Neural crest cell (in vitro differentiated cells): Measurements from ENCODE around the gene DLGAP4. TPM values are rescaled to one million over a fixed set of nuclear protein-coding genes. Genes with fewer than 3 reads are reported as not detected.

ENCODE experiments used
- DNase-seq: peaks from one replicate; pipeline ENCODE4 v3.0.0; 2021; ENCODE audit warnings: low read depth, mixed read lengths, low spot score
- H3K27ac Mint-ChIP-seq: one replicate; pipeline ENCODE4 v1.8.0; 2021; ENCODE audit warnings: mild to moderate bottlenecking, mixed read lengths; ENCODE audit not compliant: unreplicated experiment
- H3K27me3 Mint-ChIP-seq: 2 replicates; pipeline ENCODE4 v1.8.0; 2021; ENCODE audit warnings: low read depth, mild to moderate bottlenecking, mixed read lengths
- H3K36me3 Mint-ChIP-seq: 2 replicates; pipeline ENCODE4 v1.8.0; 2021; ENCODE audit warnings: low read depth, mild to moderate bottlenecking, mixed read lengths
- H3K4me1 Mint-ChIP-seq: 2 replicates; pipeline ENCODE4 v1.8.0; 2021; ENCODE audit warnings: mixed read lengths
- H3K4me3 Mint-ChIP-seq: one replicate; pipeline ENCODE4 v1.8.0; 2021; ENCODE audit warnings: mild to moderate bottlenecking, mixed read lengths
- H3K9me3 Mint-ChIP-seq: 2 replicates; pipeline ENCODE4 v1.8.0; 2021; ENCODE audit warnings: mixed read lengths
- total RNA-seq: library from RNA; stranded (reverse); gene quantifications from 2 replicates; pipeline ENCODE4 v1.2.1, GENCODE V29; 2021
- TF ChIP-seq, protein P1 (sequence below): fragments of 200-600 bp; sonication (generic); conservative IDR thresholded peaks from 2 replicates; pipeline ENCODE4 v1.5.0; 2021; ENCODE audit warnings: antibody characterized with exemption, mild to moderate bottlenecking

Gene DLGAP4
- total RNA-seq, 1 donor from 2014 or later = 95.6 TPM

DNA sequence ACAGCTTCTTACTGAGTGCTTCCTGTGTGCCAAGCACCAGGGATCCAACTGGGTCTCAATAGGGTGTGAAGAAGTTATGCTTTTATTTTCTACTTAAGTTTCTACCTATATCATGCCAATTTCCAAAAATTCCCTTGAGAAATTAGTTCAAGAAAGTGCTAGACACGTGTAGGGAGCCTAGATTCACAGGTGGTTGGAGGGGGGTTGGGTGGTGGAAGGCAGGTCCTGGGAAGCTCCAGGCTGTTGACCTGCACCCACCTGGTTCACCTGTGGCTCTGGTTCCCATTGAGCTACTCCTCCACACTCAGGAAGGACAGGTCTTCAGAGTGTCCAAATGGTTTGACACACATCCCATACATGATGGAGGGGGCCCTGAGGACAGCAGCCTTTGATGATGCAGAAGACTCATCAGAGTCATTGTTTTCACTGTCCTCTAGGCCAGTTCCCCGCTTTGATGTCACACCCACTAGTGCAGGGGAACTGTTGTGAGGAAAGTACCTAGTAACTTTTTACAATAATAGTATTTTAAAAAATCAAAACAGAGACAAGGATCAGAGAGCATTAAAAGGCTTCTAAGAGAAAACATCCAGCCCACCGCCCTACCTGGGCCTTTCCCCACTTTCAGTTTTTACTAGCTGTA lies 195.3 kb downstream of the DLGAP4 start:
- H3K36me3 Mint-ChIP-seq = peaks cover 10% of the 10 kb centered on the region
- H3K4me1 Mint-ChIP-seq = peaks cover 23% of the 10 kb centered on the region
- no peak for DNase-seq
- H3K27ac Mint-ChIP-seq = no peak overlapping the region
- no peaks in the 10 kb centered on the region for H3K27me3 Mint-ChIP-seq
- TF ChIP-seq, protein P1, sequence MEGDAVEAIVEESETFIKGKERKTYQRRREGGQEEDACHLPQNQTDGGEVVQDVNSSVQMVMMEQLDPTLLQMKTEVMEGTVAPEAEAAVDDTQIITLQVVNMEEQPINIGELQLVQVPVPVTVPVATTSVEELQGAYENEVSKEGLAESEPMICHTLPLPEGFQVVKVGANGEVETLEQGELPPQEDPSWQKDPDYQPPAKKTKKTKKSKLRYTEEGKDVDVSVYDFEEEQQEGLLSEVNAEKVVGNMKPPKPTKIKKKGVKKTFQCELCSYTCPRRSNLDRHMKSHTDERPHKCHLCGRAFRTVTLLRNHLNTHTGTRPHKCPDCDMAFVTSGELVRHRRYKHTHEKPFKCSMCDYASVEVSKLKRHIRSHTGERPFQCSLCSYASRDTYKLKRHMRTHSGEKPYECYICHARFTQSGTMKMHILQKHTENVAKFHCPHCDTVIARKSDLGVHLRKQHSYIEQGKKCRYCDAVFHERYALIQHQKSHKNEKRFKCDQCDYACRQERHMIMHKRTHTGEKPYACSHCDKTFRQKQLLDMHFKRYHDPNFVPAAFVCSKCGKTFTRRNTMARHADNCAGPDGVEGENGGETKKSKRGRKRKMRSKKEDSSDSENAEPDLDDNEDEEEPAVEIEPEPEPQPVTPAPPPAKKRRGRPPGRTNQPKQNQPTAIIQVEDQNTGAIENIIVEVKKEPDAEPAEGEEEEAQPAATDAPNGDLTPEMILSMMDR = no peak
- H3K4me3 Mint-ChIP-seq = no peak overlapping the region
- no peaks in the 10 kb centered on the region for H3K9me3 Mint-ChIP-seq

DNA sequence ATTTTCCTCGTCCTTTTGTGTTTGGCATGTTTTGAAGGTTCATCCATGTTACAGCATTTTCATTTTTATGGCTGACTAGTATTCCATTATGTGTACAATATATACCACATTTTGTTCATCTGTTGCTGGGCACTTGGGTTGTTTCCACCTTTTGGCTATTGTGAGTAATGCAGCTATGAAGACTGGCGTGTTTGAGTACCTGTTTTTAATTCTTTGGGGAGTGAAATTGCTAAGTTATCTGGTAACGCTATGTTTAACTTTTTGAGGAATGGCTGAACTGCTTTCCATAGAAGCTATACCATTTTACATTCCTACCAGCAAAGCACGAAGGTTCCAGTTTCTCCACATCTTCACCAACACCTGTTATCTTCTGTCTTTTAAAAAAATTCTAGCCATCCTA lies 198.2 kb downstream of the DLGAP4 start:
- Mint-ChIP-seq H3K36me3 (peaks cover 14% of the 10 kb centered on the region), H3K27ac (peak overlapping the region; percentile 43), H3K27me3 (no peaks in the 10 kb centered on the region), H3K4me3 (no peak overlapping the region), H3K4me1 (peaks cover 6% of the 10 kb centered on the region), H3K9me3 (no peaks in the 10 kb centered on the region)
- no peak for DNase-seq
- TF ChIP-seq, protein P1 = peak; percentile 30

DNA sequence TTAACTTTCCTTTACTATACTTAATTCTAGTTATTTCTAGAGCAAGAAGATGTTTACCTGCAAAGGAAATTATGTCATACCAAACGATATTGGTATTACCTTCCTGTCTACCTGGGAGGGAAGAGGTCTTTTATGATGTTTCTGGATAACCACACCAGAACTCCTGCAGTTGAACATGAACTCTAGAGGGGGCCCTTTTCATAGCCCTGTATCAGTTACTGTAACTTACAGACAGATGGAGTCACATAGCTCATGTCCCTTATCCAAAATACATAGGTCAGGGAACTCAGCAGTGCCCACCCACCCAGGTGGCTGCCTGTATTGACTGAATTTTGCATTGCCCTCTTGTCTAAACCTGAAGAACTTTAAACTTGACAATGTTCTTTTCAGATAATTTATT lies 200.1 kb downstream of the DLGAP4 start:
- TF ChIP-seq, protein P1 = no peak
- Mint-ChIP-seq H3K4me1 (no peaks in the 10 kb centered on the region), H3K27me3 (no peaks in the 10 kb centered on the region), H3K4me3 (no peak overlapping the region), H3K9me3 (no peaks in the 10 kb centered on the region), H3K27ac (no peak overlapping the region), H3K36me3 (peaks cover 11% of the 10 kb centered on the region)
- DNase-seq = no peak

DNA sequence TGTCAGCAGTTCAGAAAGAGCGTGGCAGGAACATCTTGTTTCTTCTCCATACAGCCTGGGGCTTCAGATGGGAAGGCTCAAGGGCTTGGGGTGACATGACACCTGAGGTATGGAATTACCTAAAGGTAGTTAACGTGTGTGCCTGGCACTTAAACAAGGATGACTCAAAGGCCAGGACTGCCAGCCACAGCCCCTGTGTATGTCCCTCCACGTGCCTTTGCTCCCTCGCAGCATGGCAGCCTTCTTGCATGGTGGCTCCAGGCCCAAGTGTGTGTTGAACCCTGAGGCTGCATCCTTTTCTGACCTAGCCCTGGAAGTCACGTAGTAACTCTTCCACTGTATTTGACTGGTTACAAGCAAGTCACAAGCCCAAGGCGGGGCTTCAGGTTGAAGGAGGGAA lies 201.6 kb downstream of the DLGAP4 start:
- Mint-ChIP-seq H3K27me3 (no peaks in the 10 kb centered on the region), H3K27ac (no peak overlapping the region), H3K9me3 (no peaks in the 10 kb centered on the region), H3K4me3 (no peak overlapping the region), H3K36me3 (peaks cover 17% of the 10 kb centered on the region), H3K4me1 (no peaks in the 10 kb centered on the region)
- TF ChIP-seq, protein P1 = no peak
- DNase-seq = no peak

DNA sequence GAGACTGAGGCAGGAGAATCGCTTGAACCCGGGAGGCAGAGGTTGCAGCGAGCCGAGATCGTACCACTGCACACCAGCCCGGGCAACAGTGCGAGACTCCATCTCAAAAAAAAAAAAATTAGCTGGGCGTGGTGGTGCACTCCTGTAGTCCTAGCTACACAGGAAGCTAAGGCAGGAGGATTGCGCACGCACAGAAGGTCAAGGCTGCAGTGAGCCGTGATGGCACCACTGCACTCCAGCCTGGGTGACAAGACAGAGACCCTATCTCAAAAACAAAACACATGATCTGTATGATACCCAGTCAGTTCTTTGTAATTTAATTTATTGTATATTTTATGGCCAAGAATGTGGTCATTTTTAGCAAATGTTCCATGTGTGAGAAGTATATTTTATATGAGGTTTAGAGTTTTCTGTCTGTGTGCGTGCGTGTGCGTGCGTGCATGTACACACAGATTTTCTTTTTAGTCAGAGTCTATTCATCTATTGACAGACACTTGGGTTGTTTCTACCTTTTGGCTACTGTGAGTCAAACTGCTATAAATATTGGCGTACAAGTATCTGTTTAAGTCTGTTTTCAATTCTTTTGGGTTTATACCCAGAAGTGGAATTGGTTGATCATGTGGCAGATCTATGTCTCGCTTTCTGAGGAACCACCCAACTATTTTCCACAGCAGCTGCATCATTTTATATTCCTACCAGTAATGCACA lies 213.0 kb downstream of the DLGAP4 start:
- no peaks in the 10 kb centered on the region for H3K9me3 Mint-ChIP-seq
- H3K36me3 Mint-ChIP-seq = peaks cover 12% of the 10 kb centered on the region
- H3K27ac Mint-ChIP-seq = no peak overlapping the region
- TF ChIP-seq, protein P1 = no peak
- DNase-seq = no peak
- no peak overlapping the region for H3K4me3 Mint-ChIP-seq
- no peaks in the 10 kb centered on the region for H3K4me1 Mint-ChIP-seq
- no peaks in the 10 kb centered on the region for H3K27me3 Mint-ChIP-seq
